Activated CD8-positive, alpha-beta memory T cell treated with anti-CD3 and anti-CD28 coated beads for 48 hours (primary cell): Measurements from ENCODE around the gene USP5.
"Not testable (repeated sequence)": the region's sequence is repeated elsewhere in the genome, so short reads cannot be mapped to it uniquely, and the experiment has no call there.

Source experiments
- DNase-seq, 3 experiments: peaks; one replicate each; pipeline ENCODE4 v3.0.0-alpha.2; 2020; ENCODE audit warnings: low read depth in 2 of 3, low spot score in 2 of 3

Gene USP5

GRCh38 chr12:6863033-6863432, 11.1 kb downstream of the USP5 start:
- DNase-seq, result no peak

GRCh38 chr12:6863586-6864321, 11.8 kb downstream of the USP5 start:
- no peak for DNase-seq

- DNase-seq, result not testable (repeated sequence)
Observed at GRCh38 chr12:6865307-6865706, 13.4 kb downstream of the USP5 start.

GRCh38 chr12:6866163-6866919, 14.4 kb downstream of the USP5 start:
- DNase-seq, result no peak

- no peak for DNase-seq
Observed at GRCh38 chr12:6866920-6867412, 15.0 kb downstream of the USP5 start.

GRCh38 chr12:6867413-6868210, 15.7 kb downstream of the USP5 start, which contains the start of gene TPI1:
TSS of gene TPI1 (plus strand) at chr12:6867531. CDS start at chr12:6867567, 36 bp downstream.
- peak; percentile 61 to 66 (median 64) for DNase-seq

GRCh38 chr12:6868211-6869048, 16.5 kb downstream of the USP5 start:
- DNase-seq, result no peak

GRCh38 chr12:6869049-6870021, 17.4 kb downstream of the USP5 start:
- peak in 2 of 3 experiments; percentile 52 to 71 for DNase-seq

GRCh38 chr12:6870304-6870703, 18.4 kb downstream of the USP5 start:
- not testable (repeated sequence) for DNase-seq

GRCh38 chr12:6871052-6871957, 19.4 kb downstream of the USP5 start:
- DNase-seq, result peak in 1 of 3 experiments; percentile 27

- DNase-seq, result peak; percentile 65 to 91 (median 72)
Observed at GRCh38 chr12:6872073-6873048, 20.4 kb downstream of the USP5 start.

- DNase-seq, result peak; percentile 94 to 100 (median 98)
Observed at GRCh38 chr12:6873094-6874014, 21.4 kb downstream of the USP5 start, which contains the start of gene SPSB2. TSS of gene SPSB2 (minus strand) at chr12:6873303. CDS start at chr12:6872901, 402 bp downstream.

GRCh38 chr12:6874015-6874368, 22.0 kb downstream of the USP5 start:
- not testable (repeated sequence) for DNase-seq

- not testable (repeated sequence) for DNase-seq
Observed at GRCh38 chr12:6879824-6880223, 27.9 kb downstream of the USP5 start.

- no peak for DNase-seq
Observed at GRCh38 chr12:6883252-6883651, 31.3 kb downstream of the USP5 start.

GRCh38 chr12:6883683-6884082, 31.7 kb downstream of the USP5 start:
- no peak for DNase-seq
